DND-41 (cell line): Measurements from ENCODE around the gene MEN1.

Experiments
- CTCF ChIP-seq: IDR thresholded peaks from 2 replicates; pipeline ENCODE4 v1.5.1; 2012; ENCODE audit warnings: borderline replicate concordance, low read length, moderate library complexity, mild to moderate bottlenecking; ENCODE audit not compliant: poor library complexity, severe bottlenecking; ENCODE audit errors: extremely low read depth
- EZH2 ChIP-seq: IDR thresholded peaks from 3 replicates; pipeline ENCODE4 v1.6.1; 2012; ENCODE audit warnings: borderline replicate concordance, low read depth, mild to moderate bottlenecking, moderate library complexity, low read length, inconsistent platforms; ENCODE audit not compliant: severe bottlenecking

GRCh38 chr11:64796047-64796756 is 14.1 kb downstream of the MEN1 start:
- TF ChIP-seq CTCF (no peak), EZH2 (no peak)
